B cell (primary cell): ENCODE results near the gene SLC66A1. TPM values are rescaled to one million over a fixed set of nuclear protein-coding genes. Genes with fewer than 3 reads are reported as not detected.

Experiments used
- ATAC-seq: fragments of 200-7000 bp; cut with Tn5 transposase; one replicate; pipeline ENCODE4 v1.10.0; 2021; ENCODE audit warnings: low read depth, mild to moderate bottlenecking, moderate number of reproducible peaks, moderate library complexity
- CTCF ChIA-PET: fragments of 350-600 bp; sonication (Branson Sonifier 250); formaldehyde crosslinking; loops from one replicate; lab custom pipeline; 2021; ENCODE audit warnings: antibody characterized with exemption, inconsistent platforms; lab: Charles Lee
- POLR2A ChIA-PET: fragments of 350-600 bp; sonication (Branson Sonifier 250); formaldehyde crosslinking; loops from one replicate; lab custom pipeline; 2021; ENCODE audit warnings: antibody characterized with exemption; lab: Charles Lee
- DNase-seq: peaks from one replicate; pipeline ENCODE4 v3.0.0; 2013
- H2AFZ ChIP-seq: 2 replicates; pipeline ENCODE4 v1.6.1; 2012; ENCODE audit warnings: mild to moderate bottlenecking, low read depth, low read length; ENCODE audit not compliant: insufficient read depth, poor library complexity, severe bottlenecking
- H3K27ac ChIP-seq, 2 donors: 1 replicate in 1 of 2; 2 replicates in 1 of 2; pipeline ENCODE4 v1.5.1; 2012 to 2013; ENCODE audit warnings: low read length in 2 of 2, mild to moderate bottlenecking in 2 of 2, moderate library complexity in 1 of 2
- H3K27me3 ChIP-seq, 4 experiments: fragments of 200-600 bp in 1 of 4; sonication (generic) in 1 of 4; replicated peaks in 1 of 4; 1 replicate in 2 of 4; 2 replicates in 2 of 4; pipeline versions ENCODE4 v1.6.1 to v1.7.0; 2013 to 2016; ENCODE audit warnings: low read length in 3 of 4, mild to moderate bottlenecking in 2 of 4, mixed read lengths in 1 of 4, moderate library complexity in 1 of 4; ENCODE audit not compliant: insufficient read depth in 4 of 4, control insufficient read depth in 3 of 4; ENCODE audit errors: control extremely low read depth in 1 of 4
- H3K36me3 ChIP-seq, 2 experiments: replicated peaks in 1 of 2; 1 replicate in 1 of 2; 2 replicates in 1 of 2; pipeline versions ENCODE4 v1.6.1 to v1.7.1; 2013; ENCODE audit warnings: low read length in 1 of 2; ENCODE audit not compliant: insufficient read depth in 2 of 2, control insufficient read depth in 1 of 2; ENCODE audit errors: control extremely low read depth in 1 of 2, extremely low read depth in 1 of 2
- H3K4me1 ChIP-seq, 2 donors: fragments of 200-600 bp in 1 of 2; sonication (generic) in 1 of 2; 1 replicate in 1 of 2; 2 replicates in 1 of 2; pipeline versions ENCODE4 v1.5.1 to v1.6.1; 2013 to 2017; ENCODE audit warnings: low read length in 2 of 2; ENCODE audit not compliant: control insufficient read depth in 2 of 2, insufficient read depth in 2 of 2
- H3K4me2 ChIP-seq: replicated peaks from 2 replicates; pipeline ENCODE3; 2012; ENCODE audit warnings: mild to moderate bottlenecking, low read depth, low read length; ENCODE audit not compliant: poor library complexity, severe bottlenecking
- H3K4me3 ChIP-seq, 5 experiments: fragments of 200-600 bp in 1 of 5; sonication (generic) in 1 of 5; 1 replicate in 3 of 5; 2 replicates in 2 of 5; pipeline versions ENCODE4 v1.5.1 to v1.7.0; 2011 to 2016; ENCODE audit warnings: low read length in 4 of 5, mild to moderate bottlenecking in 4 of 5, low read depth in 2 of 5, control low read depth in 1 of 5, moderate library complexity in 1 of 5; ENCODE audit not compliant: insufficient read depth in 1 of 5; ENCODE audit errors: control extremely low read depth in 1 of 5, extremely low read depth in 1 of 5
- H3K79me2 ChIP-seq: fragments of 200-600 bp; sonication (generic); one replicate; pipeline ENCODE4 v1.6.0; 2016; ENCODE audit warnings: low read length; ENCODE audit not compliant: control insufficient read depth, insufficient read depth
- H3K9ac ChIP-seq: fragments of 200-600 bp; sonication (generic); 2 replicates; pipeline ENCODE4 v1.6.1; 2017; ENCODE audit warnings: mild to moderate bottlenecking, low read length, moderate library complexity
- H3K9me3 ChIP-seq, 3 donors: one replicate each; pipeline versions ENCODE4 v1.6.1 to v1.7.1; 2013; ENCODE audit warnings: low read length in 2 of 3; ENCODE audit not compliant: control insufficient read depth in 2 of 3, insufficient read depth in 1 of 3; ENCODE audit errors: control extremely low read depth in 1 of 3
- H4K20me1 ChIP-seq: 2 replicates; pipeline ENCODE4 v1.6.0; 2012; ENCODE audit warnings: mild to moderate bottlenecking, low read length; ENCODE audit not compliant: insufficient read depth, control insufficient read depth, poor library complexity, severe bottlenecking
- H3K27ac Mint-ChIP-seq: one replicate; pipeline ENCODE4 v1.8.0; 2021; ENCODE audit warnings: mixed read lengths
- H3K27me3 Mint-ChIP-seq: one replicate; pipeline ENCODE4 v1.8.0; 2021; ENCODE audit warnings: mixed read lengths
- H3K4me1 Mint-ChIP-seq: one replicate; pipeline ENCODE4 v1.8.0; 2021; ENCODE audit warnings: mixed read lengths
- H3K4me3 Mint-ChIP-seq: one replicate; pipeline ENCODE4 v1.8.0; 2021; ENCODE audit warnings: mixed read lengths
- H3K9me3 Mint-ChIP-seq: one replicate; pipeline ENCODE4 v1.8.0; 2022; ENCODE audit warnings: mixed read lengths; ENCODE audit not compliant: insufficient read depth
- CTCF ChIP-seq: fragments of 200-600 bp; IDR thresholded peaks from one replicate; pipeline ENCODE4 v1.8.0; 2022; ENCODE audit warnings: antibody characterized with exemption, mild to moderate bottlenecking
- EZH2 ChIP-seq: IDR thresholded peaks from 2 replicates; pipeline ENCODE4 v1.6.1; 2012; ENCODE audit warnings: borderline replicate concordance, low read depth, mild to moderate bottlenecking, moderate library complexity, low read length; ENCODE audit not compliant: insufficient read depth, poor library complexity, severe bottlenecking
- WGBS: methylation state at CpG from one replicate; pipeline ENCODE4 v1.1.5; 2013; ENCODE audit warnings: missing lambda C conversion rate; ENCODE audit not compliant: insufficient coverage; 5-methylcytosine and 5-hydroxymethylcytosine counted together
- intact Hi-C: fragments of 100-400 bp; cut with micrococcal nuclease; formaldehyde crosslinking; loops from one replicate; pipeline ENCODE4 v1.10.0; 2022
- polyA plus RNA-seq: library from polyadenylated mRNA; depleted of rRNA; stranded (reverse); fragments of >200 nt; gene quantifications from 2 replicates; pipeline ENCODE4 v1.2.3, GENCODE V29; 2012
- total RNA-seq, 2 donors: library from RNA; stranded (reverse); fragments of 120-200 nt in 1 of 2; gene quantifications; 1 replicate in 1 of 2; 2 replicates in 1 of 2; pipeline versions ENCODE4 v1.2.3 to v1.2.4, GENCODE V29; 2013 to 2022

SLC66A1 gene
- total and polyA plus RNA-seq, 2 donors (not counting 1 experiment from before 2014, with no cell fraction given) = 24.4 to 26.8 TPM

- Histone ChIP-seq H3K4me1 (peaks cover 13 to 16% of the 10 kb centered on the region in 2 donors), H3K4me2 (no peak overlapping the region), H3K27ac (no peak overlapping the region), H3K9me3 (no peaks in the 10 kb centered on the region), H3K9ac (no peak overlapping the region), H2AFZ (no peak overlapping the region), H3K27me3 (no peaks in the 10 kb centered on the region), H3K79me2 (peaks cover 12% of the 10 kb centered on the region), H3K36me3 (peaks cover 5 to 47% of the 10 kb centered on the region in 2 experiments), H4K20me1 (peaks cover 6% of the 10 kb centered on the region), H3K4me3 (no peak overlapping the region)
- Mint-ChIP-seq H3K9me3 (no peaks in the 10 kb centered on the region), H3K27me3 (no peaks in the 10 kb centered on the region), H3K27ac (no peak overlapping the region), H3K4me3 (no peak overlapping the region), H3K4me1 (peaks cover 17% of the 10 kb centered on the region)
- intact Hi-C loops = no loop called here
- 99% methylated on average over 10 of the region's 10 CpGs for WGBS
- TF ChIP-seq CTCF = no peak
- no peak for TF ChIP-seq EZH2
- POLR2A ChIA-PET = interaction anchor here (0.7 kb wide), 1 partner anchor 14 kb away, joined by 3 read pairs; no protein-coding TSS in a partner anchor
- ATAC-seq (no peak), DNase-seq (no peak)
- CTCF ChIA-PET = no interaction called here
Measured at GRCh38 chr1:19307794-19308508, 4.2 kb upstream of the SLC66A1 start.

- Mint-ChIP-seq H3K4me3 (no peak overlapping the region), H3K27ac (no peak overlapping the region)
Measured at GRCh38 chr1:19308509-19308907, 3.6 kb upstream of the SLC66A1 start.

More at GRCh38 chr1:19308509-19308907, 3.6 kb upstream of the SLC66A1 start:
- peaks cover 19 to 21% of the 10 kb centered on the region in 2 donors for H3K4me1 ChIP-seq
- no peak for ATAC-seq
- no peak overlapping the region for H3K4me3 ChIP-seq
- no peak overlapping the region for H3K9ac ChIP-seq
- H3K27me3 ChIP-seq = no peaks in the 10 kb centered on the region
- peaks cover 6% of the 10 kb centered on the region for H4K20me1 ChIP-seq
- WGBS = 100% methylated on average over 3 of the region's 3 CpGs
- Mint-ChIP-seq H3K27me3 (no peaks in the 10 kb centered on the region), H3K4me1 (peaks cover 22% of the 10 kb centered on the region), H3K9me3 (no peaks in the 10 kb centered on the region)
- H2AFZ ChIP-seq = no peak overlapping the region
- no peak for TF ChIP-seq EZH2
- no peak for TF ChIP-seq CTCF
- H3K27ac ChIP-seq = no peak overlapping the region
- H3K9me3 ChIP-seq = no peaks in the 10 kb centered on the region
- ChIA-PET CTCF (no interaction called here), POLR2A (interaction anchor here (0.7 kb wide), 1 partner anchor 15 kb away, joined by 3 read pairs; no protein-coding TSS in a partner anchor)
- intact Hi-C loops = no loop called here
- no peak overlapping the region for H3K4me2 ChIP-seq
- peaks cover 3 to 42% of the 10 kb centered on the region in 2 experiments for H3K36me3 ChIP-seq
- DNase-seq = no peak
- peaks cover 12% of the 10 kb centered on the region for H3K79me2 ChIP-seq
